Transverse colon (tissue), 4 donors: ENCODE measurements around the gene AADAC. TPM values are rescaled to one million over a fixed set of nuclear protein-coding genes. Genes with fewer than 3 reads are reported as not detected.
"Not testable (repeated sequence)": the region's sequence is repeated elsewhere in the genome, so short reads cannot be mapped to it uniquely, and the experiment has no call there.

Experiments
- DNase-seq: peaks from one replicate; pipeline ENCODE4 v3.0.0-alpha.2; 2019
- H3K27ac ChIP-seq, 4 donors: fragments of 200-600 bp; sonication (generic); 2 replicates each; pipeline ENCODE4 v1.5.1; 2016 to 2018; ENCODE audit warnings: inconsistent platforms in 4 of 4
- H3K27me3 ChIP-seq: fragments of 200-600 bp; sonication (generic); 2 replicates; pipeline ENCODE4 v1.5.1; 2017; ENCODE audit warnings: inconsistent platforms
- H3K36me3 ChIP-seq, 4 donors: fragments of 200-600 bp; sonication (generic); 2 replicates each; pipeline ENCODE4 v1.5.1; 2017 to 2019; ENCODE audit warnings: inconsistent platforms in 4 of 4
- H3K4me1 ChIP-seq, 4 donors: fragments of 200-600 bp; sonication (generic); 2 replicates each; pipeline ENCODE4 v1.5.1; 2017 to 2020; ENCODE audit warnings: inconsistent platforms in 4 of 4
- H3K4me3 ChIP-seq, 4 donors: fragments of 200-600 bp; sonication (generic); 1 replicate in 1 of 4; 2 replicates in 3 of 4; pipeline versions ENCODE4 v1.5.1 to v1.6.1; 2017 to 2019; ENCODE audit warnings: inconsistent platforms in 4 of 4
- H3K9me3 ChIP-seq, 2 donors: fragments of 200-600 bp; sonication (generic); 2 replicates each; pipeline ENCODE4 v1.5.1; 2017 to 2019; ENCODE audit warnings: inconsistent platforms in 2 of 2
- CTCF ChIP-seq, 5 experiments: fragments of 200-600 bp in 3 of 5; fragments of 450-650 bp in 2 of 5; sonication (generic) in 3 of 5; IDR thresholded peaks; 1 replicate in 2 of 5; 2 replicates in 3 of 5; pipeline ENCODE4 v1.5.1; 2016 to 2017; ENCODE audit warnings: antibody characterized with exemption in 5 of 5, inconsistent platforms in 3 of 5, mild to moderate bottlenecking in 2 of 5, moderate library complexity in 1 of 5
- EP300 ChIP-seq: sonication (generic); formaldehyde crosslinking; IDR thresholded peaks from one replicate; pipeline ENCODE4 v1.6.1; 2017; ENCODE audit warnings: antibody characterized with exemption, low read depth
- POLR2A ChIP-seq: fragments of 450-650 bp; IDR thresholded peaks from one replicate; pipeline ENCODE4 v1.6.1; 2016; ENCODE audit warnings: antibody characterized with exemption, mild to moderate bottlenecking, moderate library complexity
- POLR2AphosphoS5 ChIP-seq, 3 donors: sonication (generic); formaldehyde crosslinking; IDR thresholded peaks; one replicate each; pipeline ENCODE4 v1.6.1; 2016; ENCODE audit warnings: antibody characterized with exemption in 3 of 3
- WGBS, 2 donors: methylation state at CpG; one replicate each; pipeline ENCODE4 v1.1.5; 2018; ENCODE audit warnings: low coverage in 1 of 2; 5-methylcytosine and 5-hydroxymethylcytosine counted together
- in situ Hi-C, 4 donors: fragments of 200-750 bp; cut with MboI; loops; one replicate each; pipeline versions ENCODE4 v1.15.0 to v1.15.1; 2017; ENCODE audit warnings: low sequenced_read_pairs in 3 of 4, low pct_ligation_motif_present in 1 of 4, low pct_unique_long_range_greater_than_20kb in 1 of 4
- intact Hi-C: fragments of 100-400 bp; cut with DNase I; formaldehyde crosslinking; loops from one replicate; pipeline ENCODE4 v1.15.1; 2023; ENCODE audit warnings: low total_unique reads
- total RNA-seq, 4 donors: library from RNA; depleted of rRNA; stranded (reverse); fragments of >200 nt; gene quantifications; one replicate each; pipeline ENCODE4 v1.1.0, GENCODE V29; 2016

The AADAC gene
- total RNA-seq, 4 donors from 2014 or later: 0.95 TPM; not detected in 3

- Histone ChIP-seq H3K27me3 (no peaks in the 10 kb centered on the region), H3K27ac (no peak overlapping the region), H3K36me3 (no peaks in the 10 kb centered on the region), H3K4me1 (peaks cover 0 to 9% (median 0%) of the 10 kb centered on the region in 4 donors), H3K4me3 (no peak overlapping the region), H3K9me3 (no peaks in the 10 kb centered on the region)
- no peak for DNase-seq
- TF ChIP-seq EP300 (no peak), CTCF (IDR thresholded peaks at IDR 0.05) (no peak), POLR2AphosphoS5 (IDR thresholded peaks at IDR 0.05) (no peak), POLR2A (no peak)
- in situ Hi-C loops: no loop called here
- intact Hi-C loops: no loop called here
- 88 to 96% methylated on average over 1 of the region's 1 CpG for WGBS, 2 donors
Measured at GRCh38 chr3:151867666-151868065, 53.8 kb downstream of the AADAC start.

GRCh38 chr3:151869181-151869580, 55.3 kb downstream of the AADAC start:
- in situ Hi-C loops (no loop called here), intact Hi-C loops (no loop called here)
- Histone ChIP-seq H3K36me3 (no peaks in the 10 kb centered on the region), H3K27ac (no peak overlapping the region), H3K4me3 (no peak overlapping the region), H3K4me1 (peaks cover 0 to 9% (median 0%) of the 10 kb centered on the region in 4 donors), H3K9me3 (no peaks in the 10 kb centered on the region), H3K27me3 (no peaks in the 10 kb centered on the region)
- no peak for DNase-seq
- TF ChIP-seq EP300 (no peak), CTCF (IDR thresholded peaks at IDR 0.05) (no peak)
- WGBS, 2 donors: 44 to 51% methylated on average over 3 of the region's 3 CpGs

- Histone ChIP-seq H3K36me3 (no peaks in the 10 kb centered on the region), H3K9me3 (no peaks in the 10 kb centered on the region), H3K4me3 (no peak overlapping the region), H3K4me1 (peaks cover 0 to 23% (median 0%) of the 10 kb centered on the region in 4 donors), H3K27ac (peak overlapping the region; percentile 30 to 40 (median 34)), H3K27me3 (no peaks in the 10 kb centered on the region)
- intact Hi-C loops: no loop called here
- TF ChIP-seq CTCF (IDR thresholded peaks at IDR 0.05) (no peak), EP300 (no peak), POLR2A (no peak), POLR2AphosphoS5 (IDR thresholded peaks at IDR 0.05) (no peak)
- no peak for DNase-seq
- in situ Hi-C loops: no loop called here
- 53 to 65% methylated on average over 7 to 8 of the region's 8 CpGs for WGBS, 2 donors
Measured at GRCh38 chr3:151871639-151872468, 57.9 kb downstream of the AADAC start.

DNA sequence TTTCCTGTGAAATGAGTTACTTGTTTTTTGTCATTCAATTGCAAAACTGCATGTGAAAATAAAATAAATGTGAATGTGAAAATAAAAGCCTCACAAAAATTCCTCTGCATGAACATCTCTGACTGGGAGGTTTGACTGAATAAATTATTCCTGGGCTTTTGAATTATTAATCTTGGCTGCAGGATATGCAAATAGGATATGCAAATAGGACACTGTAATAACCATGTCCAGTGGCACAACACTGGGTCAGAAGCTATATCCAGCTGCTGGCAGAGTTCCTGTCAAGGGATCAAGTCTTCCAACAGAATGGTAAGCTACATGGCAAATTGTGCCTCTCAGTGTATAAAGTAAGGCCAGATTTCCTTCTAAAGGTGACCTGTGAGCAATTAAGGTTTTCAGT, 59.5 kb downstream of the AADAC start, which contains the start of gene SUCNR1:
Gene SUCNR1, plus strand, starts transcription at position 246 of the 400 bp plus-strand sequence. CDS start 6,250 bp downstream, outside the sequence.
- peak within 1 kb of the TSS in 1 of 4 donors; percentile 38 for H3K27ac ChIP-seq
- in situ Hi-C loops (no loop called here), intact Hi-C loops (no loop called here)
- H3K9me3 ChIP-seq: no peaks in the 10 kb centered on the region
- no peaks in the 10 kb centered on the region for H3K27me3 ChIP-seq
- no peak for DNase-seq
- no peaks in the 10 kb centered on the region for H3K36me3 ChIP-seq
- H3K4me3 ChIP-seq: no peak within 1 kb of the TSS
- peaks cover 0 to 23% (median 0%) of the 10 kb centered on the region in 4 donors for H3K4me1 ChIP-seq
- TF ChIP-seq EP300 (no peak), POLR2A (no peak), CTCF (IDR thresholded peaks at IDR 0.05) (no peak)

GRCh38 chr3:151874079-151874478, 60.2 kb downstream of the AADAC start:
- H3K27ac ChIP-seq, intact Hi-C loops, H3K9me3 ChIP-seq, H3K27me3 ChIP-seq, in situ Hi-C loops, H3K36me3 ChIP-seq, DNase-seq, H3K4me3 ChIP-seq: not testable (repeated sequence)
- H3K4me1 ChIP-seq: peaks cover 0 to 24% (median 0%) of the 10 kb centered on the region in 4 donors
- 76 to 96% methylated on average over 4 to 5 of the region's 5 CpGs for WGBS, 2 donors
